Stimulated activated naive B cell treated with anti-CD40 and anti-IgM and Interleukin-4, amounts not matched to agents 10 μg/mL and 1 μg/mL and 100 μg/mL, for 72 hours (primary cell): Measurements from ENCODE around the gene CDH13.

ENCODE experiments used
- ATAC-seq, 2 donors: fragments of 150-1000 bp; cut with Tn5 transposase; replicated peaks; 2 replicates each; pipeline ENCODE4 v1.10.0; 2021; ENCODE audit warnings: moderate library complexity in 1 of 2
- DNase-seq: peaks from one replicate; pipeline ENCODE4 v3.0.0; 2021
- H3K27ac Mint-ChIP-seq: one replicate; pipeline ENCODE4 v1.8.0; 2022; ENCODE audit warnings: mild to moderate bottlenecking, mixed read lengths
- H3K27me3 Mint-ChIP-seq, 2 donors: one replicate each; pipeline ENCODE4 v1.8.0; 2022; ENCODE audit warnings: mixed read lengths in 2 of 2
- H3K36me3 Mint-ChIP-seq, 2 donors: one replicate each; pipeline ENCODE4 v1.8.0; 2022; ENCODE audit warnings: mixed read lengths in 2 of 2, mild to moderate bottlenecking in 1 of 2
- H3K4me1 Mint-ChIP-seq, 2 donors: one replicate each; pipeline ENCODE4 v1.8.0; 2022; ENCODE audit warnings: mixed read lengths in 2 of 2, mild to moderate bottlenecking in 1 of 2
- H3K4me3 Mint-ChIP-seq, 2 donors: one replicate each; pipeline ENCODE4 v1.8.0; 2022; ENCODE audit warnings: mild to moderate bottlenecking in 2 of 2, mixed read lengths in 2 of 2, moderate library complexity in 1 of 2
- H3K9me3 Mint-ChIP-seq, 2 donors: one replicate each; pipeline ENCODE4 v1.8.0; 2022; ENCODE audit warnings: mixed read lengths in 2 of 2, mild to moderate bottlenecking in 1 of 2

The CDH13 gene

DNA sequence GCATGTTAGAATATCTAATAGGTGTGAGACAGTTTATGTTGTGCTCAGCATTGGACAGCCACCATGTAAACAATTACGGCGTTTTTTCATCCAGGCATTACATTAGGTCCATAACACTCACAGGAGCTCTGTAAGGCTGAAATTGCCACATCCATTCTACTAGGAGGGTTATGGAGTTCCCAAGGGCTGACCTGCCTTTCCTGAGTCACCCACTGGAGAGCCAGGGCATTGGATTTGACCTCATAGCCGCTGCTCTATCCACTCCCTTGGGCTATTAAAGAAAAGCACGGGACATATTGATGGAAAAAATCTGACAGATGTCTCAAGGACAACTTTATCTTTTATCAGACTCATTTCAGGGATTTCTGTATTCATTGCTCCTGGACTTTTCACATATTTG is 874.7 kb downstream of the CDH13 start:
- Mint-ChIP-seq H3K4me1 (no peaks in the 10 kb centered on the region), H3K4me3 (no peak overlapping the region), H3K9me3 (no peaks in the 10 kb centered on the region), H3K27ac (no peak overlapping the region), H3K36me3 (no peaks in the 10 kb centered on the region), H3K27me3 (peaks cover 0 to 4% of the 10 kb centered on the region in 2 donors)
- DNase-seq = no peak
- ATAC-seq = no peak

DNA sequence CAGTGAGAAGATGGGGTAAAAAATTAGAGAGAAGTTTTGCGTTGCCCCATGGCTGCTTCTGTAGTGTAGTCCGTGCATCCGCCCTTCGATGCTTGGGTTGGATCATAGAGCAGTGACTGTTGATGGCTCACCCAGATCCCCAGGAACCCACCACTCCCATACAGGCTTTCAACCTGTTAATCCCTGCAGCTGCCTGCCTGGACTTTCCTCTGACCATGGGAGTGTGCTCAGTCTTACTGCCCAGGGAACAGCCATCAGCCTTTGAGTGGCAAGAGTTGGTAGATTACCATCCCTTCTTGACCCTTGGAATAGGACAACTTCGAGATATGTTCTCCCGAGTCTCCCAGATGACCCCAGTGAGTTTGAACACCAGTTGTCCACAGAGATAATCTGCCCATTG is 881.5 kb downstream of the CDH13 start:
- H3K4me3 Mint-ChIP-seq = no peak overlapping the region
- H3K27me3 Mint-ChIP-seq = peaks cover 0 to 3% of the 10 kb centered on the region in 2 donors
- ATAC-seq = no peak
- no peak for DNase-seq
- no peak overlapping the region for H3K27ac Mint-ChIP-seq
- no peaks in the 10 kb centered on the region for H3K4me1 Mint-ChIP-seq
- H3K36me3 Mint-ChIP-seq = no peaks in the 10 kb centered on the region
- peaks cover 0 to 2% of the 10 kb centered on the region in 2 donors for H3K9me3 Mint-ChIP-seq

DNA sequence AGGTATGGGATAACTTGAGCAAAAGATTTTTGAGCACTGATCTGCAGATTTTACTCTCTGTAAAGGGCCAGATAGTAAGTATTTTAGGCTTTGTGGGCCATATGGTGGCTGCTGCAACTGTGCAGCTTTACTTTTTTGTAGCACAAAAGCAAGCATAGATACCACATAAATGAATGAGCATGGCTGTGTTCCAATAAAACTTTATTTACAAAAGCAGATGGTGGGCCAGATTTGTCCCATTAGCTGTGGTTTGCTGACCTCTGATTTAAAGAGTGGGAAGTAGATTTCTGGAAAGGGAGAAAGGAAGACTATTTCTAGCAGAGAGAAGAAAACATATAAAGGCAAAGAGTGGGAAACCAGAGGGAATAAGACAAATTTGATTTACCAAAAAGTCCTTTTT is 882.5 kb downstream of the CDH13 start:
- Mint-ChIP-seq H3K36me3 (no peaks in the 10 kb centered on the region), H3K4me1 (no peaks in the 10 kb centered on the region), H3K9me3 (peaks cover 0 to 2% of the 10 kb centered on the region in 2 donors), H3K4me3 (no peak overlapping the region), H3K27ac (no peak overlapping the region), H3K27me3 (peaks cover 0 to 3% of the 10 kb centered on the region in 2 donors)
- DNase-seq = no peak
- no peak for ATAC-seq

DNA sequence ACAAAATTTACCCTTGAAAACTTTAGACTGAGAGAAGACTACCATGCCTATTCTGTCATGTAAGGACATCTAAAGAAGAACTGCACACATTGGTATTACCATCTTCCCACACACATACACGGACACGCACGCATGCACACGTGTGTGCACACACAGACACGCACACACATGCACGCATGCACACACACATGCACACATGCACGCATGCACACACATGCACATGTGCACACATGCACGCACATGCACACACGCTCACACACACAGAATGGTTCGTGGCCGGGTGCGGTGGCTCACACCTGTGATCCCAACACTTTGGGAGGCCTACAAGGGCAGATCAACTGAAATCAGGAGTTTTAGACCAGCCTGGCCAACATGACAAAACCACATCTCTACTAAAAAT is 884.1 kb downstream of the CDH13 start:
- Mint-ChIP-seq H3K27ac (no peak overlapping the region), H3K4me3 (no peak overlapping the region), H3K4me1 (no peaks in the 10 kb centered on the region), H3K9me3 (peaks cover 0 to 2% of the 10 kb centered on the region in 2 donors), H3K36me3 (no peaks in the 10 kb centered on the region), H3K27me3 (peaks cover 0 to 3% of the 10 kb centered on the region in 2 donors)
- ATAC-seq = no peak
- DNase-seq = no peak

DNA sequence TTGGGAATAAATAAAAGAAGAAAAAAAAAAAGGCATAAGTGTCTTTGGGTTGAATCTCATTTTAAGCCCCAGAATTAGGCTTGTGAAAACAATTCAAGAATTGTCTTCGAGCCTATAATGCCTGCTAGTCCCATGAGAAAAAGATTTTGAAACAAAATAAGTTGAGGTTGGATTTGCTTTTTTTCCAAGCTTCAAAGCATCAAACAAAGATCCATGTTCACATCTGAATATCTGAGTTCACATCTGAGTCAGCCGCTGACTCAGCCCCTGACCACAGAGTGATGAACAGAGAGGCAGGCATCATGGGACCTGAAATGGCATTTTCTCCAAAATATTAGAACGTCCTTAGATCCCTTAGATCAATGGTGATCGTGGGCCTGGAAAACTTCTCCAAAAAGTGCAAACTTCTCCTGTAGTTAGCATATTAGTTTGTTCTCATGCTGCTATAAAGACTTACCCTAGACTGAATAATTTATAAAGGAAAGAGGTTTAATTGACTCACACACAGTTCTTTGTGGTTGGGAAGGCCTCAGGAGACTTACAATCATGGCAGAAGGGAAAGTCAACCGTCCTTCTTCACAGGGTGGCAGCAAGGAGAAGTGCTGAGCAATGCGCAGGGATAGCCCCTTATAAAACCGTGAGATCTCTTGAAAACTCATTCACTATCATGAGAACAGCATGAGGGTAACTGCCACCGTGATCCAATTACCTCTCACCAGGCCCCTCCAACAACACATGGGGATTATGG is 886.4 kb downstream of the CDH13 start:
- Mint-ChIP-seq H3K27ac (no peak overlapping the region), H3K27me3 (peaks cover 0 to 3% of the 10 kb centered on the region in 2 donors), H3K9me3 (peaks cover 7 to 10% of the 10 kb centered on the region in 2 donors), H3K36me3 (no peaks in the 10 kb centered on the region), H3K4me1 (no peaks in the 10 kb centered on the region), H3K4me3 (no peak overlapping the region)
- no peak for DNase-seq
- ATAC-seq = no peak

DNA sequence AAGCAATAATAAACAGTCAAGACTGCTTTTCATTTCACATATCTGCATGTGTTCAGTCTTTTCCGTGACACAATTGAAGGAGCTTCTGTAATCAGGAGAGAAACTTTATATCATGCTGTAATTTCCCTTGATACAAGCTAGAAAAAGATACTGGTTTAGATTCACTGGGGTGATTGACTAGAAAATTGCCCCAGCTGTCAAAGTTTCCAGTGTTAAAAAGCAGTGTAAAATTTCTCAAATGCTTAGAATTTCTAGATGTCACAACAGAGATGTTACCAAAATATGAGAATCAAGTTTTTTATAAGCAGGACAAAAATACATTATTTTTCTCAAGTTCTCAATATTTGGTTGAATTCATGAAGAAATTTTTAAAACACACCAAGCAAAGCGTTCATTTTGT is 888.6 kb downstream of the CDH13 start:
- Mint-ChIP-seq H3K4me1 (no peaks in the 10 kb centered on the region), H3K36me3 (no peaks in the 10 kb centered on the region), H3K9me3 (peaks cover 11 to 13% of the 10 kb centered on the region in 2 donors), H3K27ac (no peak overlapping the region), H3K27me3 (no peaks in the 10 kb centered on the region), H3K4me3 (no peak overlapping the region)
- DNase-seq (no peak), ATAC-seq (no peak)

DNA sequence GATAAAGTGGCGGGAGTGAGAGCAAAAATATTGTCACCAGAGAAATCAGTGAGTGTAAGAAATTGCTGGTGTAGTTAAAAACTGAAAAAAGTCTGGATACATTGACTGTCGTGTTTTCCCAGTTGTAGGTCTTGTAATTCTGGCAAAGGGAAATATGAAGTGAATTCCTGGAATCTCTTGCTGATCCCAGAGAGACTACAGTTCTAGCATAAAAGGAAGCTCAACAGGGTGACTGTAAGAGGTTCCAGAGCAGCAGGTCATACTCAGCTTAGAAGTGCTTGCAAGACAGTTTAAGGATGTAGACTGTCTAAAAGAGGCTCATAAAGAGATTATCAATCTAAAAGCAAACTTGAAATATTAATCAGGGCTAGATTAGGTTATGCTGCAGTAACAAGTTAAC is 890.2 kb downstream of the CDH13 start:
- Mint-ChIP-seq H3K4me1 (no peaks in the 10 kb centered on the region), H3K27ac (no peak overlapping the region), H3K9me3 (peaks cover 9 to 13% of the 10 kb centered on the region in 2 donors), H3K4me3 (no peak overlapping the region), H3K27me3 (no peaks in the 10 kb centered on the region), H3K36me3 (no peaks in the 10 kb centered on the region)
- DNase-seq (no peak), ATAC-seq (no peak)

DNA sequence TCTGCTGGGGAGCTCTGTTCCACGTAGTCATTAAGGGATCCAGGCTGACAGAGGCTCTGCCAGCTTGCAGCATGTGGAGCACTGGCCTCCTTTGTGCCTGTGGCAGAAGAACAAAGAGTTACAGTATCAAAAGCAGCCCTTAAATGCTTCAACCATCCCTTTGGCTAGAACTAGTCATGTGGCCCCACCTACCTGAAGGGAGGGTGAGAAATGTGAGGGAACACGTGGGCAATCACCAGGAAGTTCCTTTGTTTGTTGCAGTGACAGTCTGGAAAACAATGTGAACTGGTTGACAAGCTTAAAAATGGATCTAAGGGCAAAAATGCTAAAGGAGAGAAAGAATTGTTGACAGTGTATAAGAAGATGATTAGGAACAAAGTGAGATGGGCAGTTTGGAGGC is 890.6 kb downstream of the CDH13 start:
- Mint-ChIP-seq H3K4me1 (no peaks in the 10 kb centered on the region), H3K27me3 (no peaks in the 10 kb centered on the region), H3K9me3 (peaks cover 9 to 13% of the 10 kb centered on the region in 2 donors), H3K36me3 (no peaks in the 10 kb centered on the region), H3K4me3 (no peak overlapping the region), H3K27ac (no peak overlapping the region)
- ATAC-seq = no peak
- DNase-seq = no peak

DNA sequence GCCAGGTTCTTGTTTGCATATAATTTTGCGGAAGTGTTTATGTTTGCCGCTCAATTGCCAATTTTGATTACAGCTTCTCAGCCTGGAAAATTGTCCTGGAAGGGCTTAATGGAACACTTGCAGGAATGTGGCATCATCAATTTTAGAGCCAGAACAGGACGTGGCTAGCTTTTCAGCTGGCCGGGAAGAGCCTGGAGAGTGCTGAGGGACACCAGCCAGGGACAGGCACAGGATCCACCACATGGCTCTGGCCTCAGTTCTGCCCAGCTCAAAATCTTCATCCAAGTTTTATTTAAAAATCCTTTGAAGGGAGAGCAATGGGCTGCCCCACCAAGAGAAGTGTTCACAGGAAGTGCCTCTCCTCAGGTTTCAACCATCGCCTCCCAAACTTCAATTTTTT is 893.8 kb downstream of the CDH13 start:
- no peak overlapping the region for H3K27ac Mint-ChIP-seq
- no peak for ATAC-seq
- H3K9me3 Mint-ChIP-seq = peaks cover 9 to 13% of the 10 kb centered on the region in 2 donors
- H3K36me3 Mint-ChIP-seq = no peaks in the 10 kb centered on the region
- no peaks in the 10 kb centered on the region for H3K4me1 Mint-ChIP-seq
- H3K4me3 Mint-ChIP-seq = no peak overlapping the region
- peaks cover 2 to 3% of the 10 kb centered on the region in 2 donors for H3K27me3 Mint-ChIP-seq
- DNase-seq = no peak

DNA sequence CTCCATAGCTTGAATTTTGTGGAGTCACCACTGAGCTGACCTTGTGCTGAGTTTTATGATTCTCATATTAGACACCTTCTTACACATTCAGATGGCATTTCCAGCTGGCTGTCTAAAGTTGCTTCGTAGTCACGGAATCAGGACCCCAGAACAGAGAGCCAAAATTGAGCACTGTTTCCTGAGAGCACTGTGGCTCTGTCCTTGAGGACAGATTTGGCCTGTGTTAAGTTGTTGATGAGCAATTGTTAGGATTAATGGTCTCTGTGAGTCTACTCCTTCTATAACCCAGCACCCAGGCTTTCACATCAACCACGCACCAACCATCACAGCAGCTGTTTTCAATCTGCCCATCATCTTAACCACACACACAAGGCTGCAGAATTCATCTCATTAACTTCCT is 903.5 kb downstream of the CDH13 start:
- H3K4me1 Mint-ChIP-seq = no peaks in the 10 kb centered on the region
- H3K4me3 Mint-ChIP-seq = no peak overlapping the region
- no peak for ATAC-seq
- H3K9me3 Mint-ChIP-seq = peaks cover 0 to 2% of the 10 kb centered on the region in 2 donors
- no peak overlapping the region for H3K27ac Mint-ChIP-seq
- DNase-seq = no peak
- H3K36me3 Mint-ChIP-seq = no peaks in the 10 kb centered on the region
- H3K27me3 Mint-ChIP-seq = peaks cover 9% of the 10 kb centered on the region in 2 donors

DNA sequence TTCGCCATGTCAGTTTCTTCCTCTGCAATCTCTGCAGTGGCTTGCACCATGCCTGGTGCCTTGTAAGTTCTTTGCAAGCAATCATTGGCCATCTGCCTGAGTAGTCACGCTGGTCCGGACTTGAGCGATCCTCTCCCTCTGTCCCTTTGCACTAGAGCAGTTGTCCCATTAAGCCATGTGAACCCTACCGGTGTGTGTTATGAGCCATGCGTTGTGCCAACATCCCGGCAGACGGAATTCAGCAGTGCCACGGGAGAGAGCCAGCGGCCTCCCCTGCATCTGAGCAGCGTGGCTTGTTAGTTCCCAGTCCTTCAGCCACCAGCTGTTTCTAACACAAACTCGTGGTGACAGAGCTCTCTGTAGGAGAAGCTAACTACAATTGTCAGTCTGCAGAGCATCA is 905.9 kb downstream of the CDH13 start:
- no peak overlapping the region for H3K4me3 Mint-ChIP-seq
- H3K36me3 Mint-ChIP-seq = no peaks in the 10 kb centered on the region
- H3K27me3 Mint-ChIP-seq = peaks cover 0 to 5% of the 10 kb centered on the region in 2 donors
- DNase-seq (no peak), ATAC-seq (no peak)
- H3K27ac Mint-ChIP-seq = no peak overlapping the region
- peaks cover 0 to 7% of the 10 kb centered on the region in 2 donors for H3K9me3 Mint-ChIP-seq
- no peaks in the 10 kb centered on the region for H3K4me1 Mint-ChIP-seq

DNA sequence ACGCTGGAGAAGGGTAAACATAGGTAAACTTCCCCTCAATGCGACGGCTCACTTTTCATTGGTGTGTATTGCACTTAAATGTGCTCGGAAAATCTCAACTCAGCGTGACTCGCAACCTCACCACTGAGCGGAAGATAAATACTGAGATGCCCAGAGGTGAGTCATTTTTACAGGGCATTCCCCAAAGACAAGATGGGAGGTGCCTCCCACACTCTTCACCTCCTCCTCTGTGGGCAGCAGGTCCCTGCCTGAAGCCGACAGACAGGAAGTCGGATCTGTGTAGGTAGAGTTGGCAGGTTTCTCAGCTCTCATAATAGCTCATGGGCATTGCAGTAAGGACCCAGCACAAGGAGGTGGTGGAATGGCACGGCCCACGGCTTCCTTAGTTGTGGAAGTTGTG is 906.4 kb downstream of the CDH13 start:
- no peaks in the 10 kb centered on the region for H3K36me3 Mint-ChIP-seq
- ATAC-seq = no peak

DNA sequence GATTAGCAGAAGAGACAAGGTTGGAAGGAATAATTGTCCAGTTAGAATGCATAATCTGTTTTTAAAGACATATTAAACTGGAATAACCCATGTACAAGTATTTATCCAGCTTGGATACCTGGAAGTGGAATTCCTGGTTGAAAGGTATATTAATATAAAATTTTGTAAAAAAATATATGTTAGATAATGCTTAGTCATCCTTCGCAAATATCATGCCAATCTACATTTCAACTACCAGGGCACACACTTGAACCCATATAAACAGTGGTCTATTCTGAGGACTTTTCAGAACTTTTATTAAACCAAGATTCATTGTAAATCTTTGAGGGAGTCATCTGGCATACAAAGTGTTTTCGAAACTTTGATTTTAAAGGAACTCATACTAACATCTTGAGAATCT is 911.9 kb downstream of the CDH13 start:
- Mint-ChIP-seq H3K4me3 (no peak overlapping the region), H3K4me1 (no peaks in the 10 kb centered on the region), H3K27ac (no peak overlapping the region), H3K36me3 (no peaks in the 10 kb centered on the region), H3K9me3 (peaks cover 0 to 5% of the 10 kb centered on the region in 2 donors), H3K27me3 (peaks cover 0 to 5% of the 10 kb centered on the region in 2 donors)
- ATAC-seq = no peak
- DNase-seq = no peak

More for the DNA sequence above, 906.4 kb downstream of the CDH13 start:
- H3K4me1 Mint-ChIP-seq = no peaks in the 10 kb centered on the region
- H3K27ac Mint-ChIP-seq = no peak overlapping the region
- no peak for DNase-seq
- peaks cover 0 to 5% of the 10 kb centered on the region in 2 donors for H3K27me3 Mint-ChIP-seq
- no peak overlapping the region for H3K4me3 Mint-ChIP-seq
- H3K9me3 Mint-ChIP-seq = peaks cover 0 to 7% of the 10 kb centered on the region in 2 donors

DNA sequence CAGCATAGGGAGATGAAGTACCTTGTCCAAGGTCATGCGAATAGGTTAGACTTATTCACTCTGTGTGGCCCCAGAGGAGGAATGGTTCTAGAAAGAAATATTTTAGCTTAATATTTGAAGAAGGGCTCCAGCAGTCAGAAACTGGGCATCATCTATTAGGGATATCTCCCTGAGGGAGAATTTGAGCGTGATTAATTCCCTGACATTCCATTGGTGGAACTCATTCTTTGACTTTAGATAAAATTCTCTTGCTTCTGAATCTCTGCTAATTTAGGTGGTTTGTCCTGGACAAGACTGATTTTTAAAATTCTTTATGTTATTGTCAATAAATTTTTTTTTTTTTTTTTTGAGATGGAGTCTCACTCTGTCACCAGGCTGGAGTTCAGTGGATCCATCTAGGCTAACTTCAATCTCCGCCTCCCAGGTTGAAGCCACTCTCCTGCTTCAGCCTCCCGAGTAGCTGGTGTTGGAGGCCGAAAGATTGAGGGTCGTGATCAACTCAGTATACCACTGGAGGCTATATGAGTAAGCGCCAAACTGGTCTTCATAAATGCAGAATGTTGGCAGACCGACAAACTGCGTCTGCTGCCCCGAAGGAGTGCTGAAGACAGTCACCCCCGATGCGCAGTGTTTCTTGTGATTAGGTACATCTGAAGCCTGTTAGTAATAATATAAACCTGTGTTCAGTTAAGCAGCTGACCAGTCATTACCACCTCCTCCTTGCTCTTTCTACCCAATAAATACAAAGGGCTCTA is 913.1 kb downstream of the CDH13 start:
- H3K36me3 Mint-ChIP-seq = no peaks in the 10 kb centered on the region
- ATAC-seq (no peak), DNase-seq (no peak)
- no peak overlapping the region for H3K4me3 Mint-ChIP-seq
- peaks cover 0 to 5% of the 10 kb centered on the region in 2 donors for H3K27me3 Mint-ChIP-seq
- H3K9me3 Mint-ChIP-seq = peaks cover 0 to 5% of the 10 kb centered on the region in 2 donors
- no peak overlapping the region for H3K27ac Mint-ChIP-seq
- no peaks in the 10 kb centered on the region for H3K4me1 Mint-ChIP-seq

DNA sequence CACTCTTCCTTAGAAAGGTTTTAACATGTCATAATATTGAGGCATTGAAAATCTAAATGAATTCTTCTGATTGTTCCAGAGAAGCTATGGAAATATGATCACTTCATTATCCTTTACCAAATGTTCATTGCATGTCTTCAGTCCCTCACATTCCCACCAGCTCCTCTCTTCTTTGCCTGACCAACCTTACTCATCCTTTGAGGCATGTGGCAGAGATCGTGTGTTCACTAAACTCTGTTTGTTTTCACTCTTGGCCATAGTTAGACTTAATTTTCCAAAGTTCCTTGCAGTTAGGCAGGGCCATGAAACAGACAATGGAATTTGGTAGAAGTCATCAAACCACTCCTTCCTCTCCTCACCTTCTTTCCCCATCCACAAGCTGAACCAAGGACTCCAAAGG is 914.5 kb downstream of the CDH13 start:
- Mint-ChIP-seq H3K27me3 (peaks cover 0 to 4% of the 10 kb centered on the region in 2 donors), H3K4me1 (no peaks in the 10 kb centered on the region), H3K4me3 (no peak overlapping the region), H3K27ac (no peak overlapping the region), H3K9me3 (peaks cover 0 to under 1% of the 10 kb centered on the region in 2 donors), H3K36me3 (no peaks in the 10 kb centered on the region)
- no peak for DNase-seq
- ATAC-seq = no peak
